Activated CD4-positive, CD25-positive, alpha-beta regulatory T cell (primary cell): ENCODE measurements around the gene RYR3.
"Not testable (repeated sequence)": the region's sequence is repeated elsewhere in the genome, so short reads cannot be mapped to it uniquely, and the experiment has no call there.

ENCODE experiments used
- DNase-seq, 4 experiments: peaks; one replicate each; lab custom pipeline; 2025; lab: John Stamatoyannopoulos, UW

The RYR3 gene

GRCh38 chr15:33584797-33585196, 274.0 kb downstream of the RYR3 start:
- no peak for DNase-seq

- no peak for DNase-seq
Measured at GRCh38 chr15:33586786-33587697, 276.3 kb downstream of the RYR3 start.

GRCh38 chr15:33587773-33588172, 277.0 kb downstream of the RYR3 start:
- no peak for DNase-seq

GRCh38 chr15:33592864-33593263, 282.1 kb downstream of the RYR3 start:
- no peak for DNase-seq

- not testable (repeated sequence) for DNase-seq
Measured at GRCh38 chr15:33598382-33598781, 287.6 kb downstream of the RYR3 start.

GRCh38 chr15:33600212-33600611, 289.4 kb downstream of the RYR3 start:
- no peak for DNase-seq

GRCh38 chr15:33601461-33601860, 290.7 kb downstream of the RYR3 start:
- no peak for DNase-seq

- no peak for DNase-seq
Measured at GRCh38 chr15:33608714-33609113, 297.9 kb downstream of the RYR3 start.

GRCh38 chr15:33612721-33613304, 302.0 kb downstream of the RYR3 start:
- no peak for DNase-seq

- no peak for DNase-seq
Measured at GRCh38 chr15:33616475-33616874, 305.7 kb downstream of the RYR3 start.

- DNase-seq: no peak
Measured at GRCh38 chr15:33618350-33618749, 307.6 kb downstream of the RYR3 start.

GRCh38 chr15:33621141-33621540, 310.4 kb downstream of the RYR3 start:
- no peak for DNase-seq

GRCh38 chr15:33623010-33623409, 312.2 kb downstream of the RYR3 start:
- DNase-seq: no peak

- DNase-seq: no peak
Measured at GRCh38 chr15:33624439-33624838, 313.7 kb downstream of the RYR3 start.

GRCh38 chr15:33629647-33630046, 318.9 kb downstream of the RYR3 start:
- no peak for DNase-seq

- DNase-seq: no peak
Measured at GRCh38 chr15:33636234-33636633, 325.5 kb downstream of the RYR3 start.

- DNase-seq: no peak
Measured at GRCh38 chr15:33636958-33637357, 326.2 kb downstream of the RYR3 start.

GRCh38 chr15:33638453-33638852, 327.7 kb downstream of the RYR3 start:
- DNase-seq: no peak

- no peak for DNase-seq
Measured at GRCh38 chr15:33639051-33639450, 328.3 kb downstream of the RYR3 start.

GRCh38 chr15:33639456-33639855, 328.7 kb downstream of the RYR3 start:
- DNase-seq: no peak

GRCh38 chr15:33639978-33640377, 329.2 kb downstream of the RYR3 start:
- no peak for DNase-seq

- no peak for DNase-seq
Measured at GRCh38 chr15:33641069-33641468, 330.3 kb downstream of the RYR3 start.

- no peak for DNase-seq
Measured at GRCh38 chr15:33644304-33644703, 333.5 kb downstream of the RYR3 start.

GRCh38 chr15:33646744-33647143, 336.0 kb downstream of the RYR3 start:
- DNase-seq: no peak
